ENCODE data around the gene COX10.
"Not testable (repeated sequence)": the region's sequence is repeated elsewhere in the genome, so short reads cannot be mapped to it uniquely, and the experiment has no call there.

The COX10 gene

GRCh38 chr17:14227052-14227451, 157.7 kb downstream of the COX10 start:
- Histone ChIP-seq H3K4me3 (no peak overlapping the region), H3K27ac (no peak overlapping the region)

DNA sequence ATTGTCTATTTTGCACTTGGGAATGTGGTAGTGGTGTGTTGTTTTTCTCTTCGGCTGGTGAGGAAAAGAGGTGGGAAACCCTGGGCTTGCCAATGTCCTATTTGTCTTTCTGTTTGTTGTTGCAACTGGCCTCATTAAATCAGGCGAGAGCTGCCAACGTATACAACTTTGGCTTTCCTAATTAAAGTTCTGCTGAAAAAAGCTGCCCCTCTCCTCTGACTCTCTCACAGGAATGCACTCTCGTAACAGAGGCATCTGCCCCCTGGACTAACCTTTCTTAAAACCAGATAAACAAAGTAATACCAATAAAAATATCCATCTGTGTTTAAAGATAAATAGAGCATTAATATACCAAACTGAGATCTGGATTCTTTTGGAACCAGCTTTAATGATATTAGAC, 159.6 kb downstream of the COX10 start:
- Histone ChIP-seq H3K4me3 (no peak overlapping the region), H3K27ac (no peak overlapping the region)

GRCh38 chr17:14231187-14231586, 161.9 kb downstream of the COX10 start:
- H3K27ac ChIP-seq, H3K4me3 ChIP-seq: not testable (repeated sequence)

- not testable (repeated sequence) for H3K27ac ChIP-seq, H3K4me3 ChIP-seq
Measured at GRCh38 chr17:14235047-14235446, 165.7 kb downstream of the COX10 start.

DNA sequence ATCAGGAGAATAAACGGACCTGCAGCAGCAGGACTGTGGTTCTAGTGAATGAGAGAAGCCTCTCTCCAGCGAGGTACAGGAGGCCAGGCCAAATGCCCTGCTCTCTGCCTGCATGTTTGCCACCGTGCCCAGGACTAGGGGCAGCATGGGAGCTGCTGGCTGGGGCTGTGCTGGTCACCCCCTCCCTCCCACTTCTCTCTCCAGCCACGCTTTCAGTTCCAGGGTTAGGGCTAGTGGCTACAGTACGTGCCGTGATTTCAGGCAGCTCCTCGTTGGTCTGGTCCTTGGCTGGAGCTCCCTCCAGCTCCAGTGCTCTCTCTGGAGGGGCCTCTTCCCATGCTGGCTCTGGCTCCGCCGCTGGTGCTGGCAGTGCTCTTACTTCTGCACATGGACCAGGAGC, 166.7 kb downstream of the COX10 start:
- not testable (repeated sequence) for H3K27ac ChIP-seq, H3K4me3 ChIP-seq

GRCh38 chr17:14236762-14237161, 167.5 kb downstream of the COX10 start, which contains the start of gene CDRT15:
Gene CDRT15, minus strand, starts transcription at chr17:14236862. Its CDS starts 29 bp downstream, at chr17:14236833.
- H3K4me3 ChIP-seq, H3K27ac ChIP-seq: not testable (repeated sequence)

- H3K4me3 ChIP-seq, H3K27ac ChIP-seq: not testable (repeated sequence)
Measured at GRCh38 chr17:14239271-14239670, 170.0 kb downstream of the COX10 start.

- Histone ChIP-seq H3K4me3 (no peak overlapping the region), H3K27ac (no peak overlapping the region)
Measured at GRCh38 chr17:14245002-14245401, 175.7 kb downstream of the COX10 start.

GRCh38 chr17:14245629-14246028, 176.3 kb downstream of the COX10 start:
- H3K4me3 ChIP-seq, result no peak overlapping the region
- H3K27ac ChIP-seq, result no peak overlapping the region

Measured in skin epidermis (tissue), 12 donors.